ENCODE measurements around the gene APBA2.
"Not testable (repeated sequence)": the region's sequence is repeated elsewhere in the genome, so short reads cannot be mapped to it uniquely, and the experiment has no call there.

Gene APBA2

GRCh38 chr15:29035336-29036285 is 149.8 kb downstream of the APBA2 start:
- no peak for DNase-seq (ENCODE audit: low read depth in 2 of 2)

- no peak for DNase-seq (ENCODE audit: low read depth in 2 of 2)
Measured at GRCh38 chr15:29037997-29038705, 152.4 kb downstream of the APBA2 start.

- DNase-seq (ENCODE audit: low read depth in 2 of 2), result no peak
Measured at GRCh38 chr15:29039466-29040369, 153.9 kb downstream of the APBA2 start.

- DNase-seq (ENCODE audit: low read depth in 2 of 2), result no peak
Measured at GRCh38 chr15:29040370-29040751, 154.6 kb downstream of the APBA2 start.

GRCh38 chr15:29043736-29044502 is 158.1 kb downstream of the APBA2 start:
- no peak for DNase-seq (ENCODE audit: low read depth in 2 of 2)

- no peak for DNase-seq (ENCODE audit: low read depth in 2 of 2)
Measured at GRCh38 chr15:29044503-29044901, 158.7 kb downstream of the APBA2 start.

GRCh38 chr15:29045161-29045560 is 159.4 kb downstream of the APBA2 start:
- DNase-seq (ENCODE audit: low read depth in 2 of 2), result not testable (repeated sequence)

GRCh38 chr15:29045717-29046116 is 159.9 kb downstream of the APBA2 start:
- DNase-seq (ENCODE audit: low read depth in 2 of 2), result peak in 1 of 2 donors; percentile 23

- no peak for DNase-seq (ENCODE audit: low read depth in 2 of 2)
Measured at GRCh38 chr15:29046281-29046810, 160.6 kb downstream of the APBA2 start.

GRCh38 chr15:29046977-29047376 is 161.2 kb downstream of the APBA2 start:
- DNase-seq (ENCODE audit: low read depth in 2 of 2), result no peak

- DNase-seq (ENCODE audit: low read depth in 2 of 2), result no peak
Measured at GRCh38 chr15:29048011-29048410, 162.2 kb downstream of the APBA2 start.

- peak in 1 of 2 donors; percentile 10 for DNase-seq (ENCODE audit: low read depth in 2 of 2)
Measured at GRCh38 chr15:29050870-29051269, 165.1 kb downstream of the APBA2 start.

- DNase-seq (ENCODE audit: low read depth in 2 of 2), result no peak
Measured at GRCh38 chr15:29051422-29051821, 165.6 kb downstream of the APBA2 start.

GRCh38 chr15:29053006-29053405 is 167.2 kb downstream of the APBA2 start:
- DNase-seq (ENCODE audit: low read depth in 2 of 2), result no peak

- no peak for DNase-seq (ENCODE audit: low read depth in 2 of 2)
Measured at GRCh38 chr15:29053661-29054131, 167.9 kb downstream of the APBA2 start.

GRCh38 chr15:29054171-29055045 is 168.6 kb downstream of the APBA2 start:
- no peak for DNase-seq (ENCODE audit: low read depth in 2 of 2)

GRCh38 chr15:29055876-29056275 is 170.1 kb downstream of the APBA2 start:
- no peak for DNase-seq (ENCODE audit: low read depth in 2 of 2)

GRCh38 chr15:29056839-29057450 is 171.2 kb downstream of the APBA2 start:
- no peak for DNase-seq (ENCODE audit: low read depth in 2 of 2)

GRCh38 chr15:29057856-29058255 is 172.1 kb downstream of the APBA2 start:
- DNase-seq (ENCODE audit: low read depth in 2 of 2), result no peak

All from stimulated activated CD4-positive, alpha-beta T cell treated with anti-CD3 and anti-CD28 coated beads, Interleukin-4, amount 100 ng/mL, for 48 hours (primary cell).